CD4-positive, alpha-beta T cell treated with Interleukin-6 at 100 ng/mL for 8 hours (primary cell): ENCODE data around the gene BRINP2.

ENCODE experiments used
- DNase-seq: peaks from one replicate; pipeline ENCODE4 v3.0.0-alpha.2; 2020; ENCODE audit warnings: mixed read lengths, low spot score

The BRINP2 gene

GRCh38 chr1:177219554-177220458 is 49.0 kb downstream of the BRINP2 start:
- no peak for DNase-seq

- DNase-seq: no peak
Observed at GRCh38 chr1:177223359-177223758, 52.6 kb downstream of the BRINP2 start.

GRCh38 chr1:177227978-177228692 is 57.4 kb downstream of the BRINP2 start:
- no peak for DNase-seq

GRCh38 chr1:177228693-177229065 is 57.9 kb downstream of the BRINP2 start:
- no peak for DNase-seq

- DNase-seq: no peak
Observed at GRCh38 chr1:177229781-177230180, 59.0 kb downstream of the BRINP2 start.

- no peak for DNase-seq
Observed at GRCh38 chr1:177230228-177231016, 59.7 kb downstream of the BRINP2 start.

GRCh38 chr1:177235350-177235749 is 64.6 kb downstream of the BRINP2 start:
- no peak for DNase-seq

GRCh38 chr1:177236962-177237361 is 66.2 kb downstream of the BRINP2 start:
- no peak for DNase-seq

- DNase-seq: no peak
Observed at GRCh38 chr1:177238967-177239366, 68.2 kb downstream of the BRINP2 start.

- no peak for DNase-seq
Observed at GRCh38 chr1:177239792-177240191, 69.0 kb downstream of the BRINP2 start.

GRCh38 chr1:177243773-177244172 is 73.0 kb downstream of the BRINP2 start:
- DNase-seq: no peak

GRCh38 chr1:177246710-177247580 is 76.2 kb downstream of the BRINP2 start:
- DNase-seq: no peak

- no peak for DNase-seq
Observed at GRCh38 chr1:177247623-177248176, 76.9 kb downstream of the BRINP2 start.

- DNase-seq: no peak
Observed at GRCh38 chr1:177248258-177248657, 77.5 kb downstream of the BRINP2 start.

- no peak for DNase-seq
Observed at GRCh38 chr1:177249231-177249630, 78.5 kb downstream of the BRINP2 start.

GRCh38 chr1:177252877-177253276 is 82.1 kb downstream of the BRINP2 start:
- DNase-seq: no peak

- DNase-seq: no peak
Observed at GRCh38 chr1:177255411-177255810, 84.7 kb downstream of the BRINP2 start.

- no peak for DNase-seq
Observed at GRCh38 chr1:177256153-177257075, 85.7 kb downstream of the BRINP2 start.

GRCh38 chr1:177257128-177257527 is 86.4 kb downstream of the BRINP2 start:
- no peak for DNase-seq

- DNase-seq: no peak
Observed at GRCh38 chr1:177257576-177257975, 86.8 kb downstream of the BRINP2 start.
